Thymus (tissue), 11 donors: ENCODE results near the gene GRM5. TPM values are rescaled to one million over a fixed set of nuclear protein-coding genes. Genes with fewer than 3 reads are reported as not detected.

Experiments
- DNase-seq, 9 donors: peaks; one replicate each; pipeline ENCODE4 v3.0.0-alpha.2; 2013; ENCODE audit warnings: low spot score in 9 of 9, low read depth in 6 of 9, missing footprints in 1 of 9
- H3K27ac ChIP-seq, 2 donors: one replicate each; pipeline ENCODE4 v1.5.1; 2013; ENCODE audit warnings: control low read depth in 1 of 2, low read depth in 1 of 2, low read length in 1 of 2, mild to moderate bottlenecking in 1 of 2, moderate library complexity in 1 of 2
- H3K27me3 ChIP-seq, 2 donors: one replicate each; pipeline ENCODE4 v1.5.1; 2013; ENCODE audit warnings: low read length in 1 of 2; ENCODE audit not compliant: control insufficient read depth in 2 of 2, insufficient read depth in 1 of 2
- H3K36me3 ChIP-seq, 2 donors: one replicate each; pipeline ENCODE4 v1.5.1; 2013; ENCODE audit warnings: low read length in 1 of 2, mild to moderate bottlenecking in 1 of 2, moderate library complexity in 1 of 2; ENCODE audit not compliant: control insufficient read depth in 2 of 2, insufficient read depth in 2 of 2
- H3K4me1 ChIP-seq, 2 donors: one replicate each; pipeline ENCODE4 v1.5.1; 2013; ENCODE audit warnings: low read length in 2 of 2; ENCODE audit not compliant: control insufficient read depth in 2 of 2, insufficient read depth in 2 of 2
- H3K4me3 ChIP-seq, 2 donors: one replicate each; pipeline ENCODE4 v1.5.1; 2013; ENCODE audit warnings: low read length in 2 of 2, control low read depth in 1 of 2, mild to moderate bottlenecking in 1 of 2
- H3K9me3 ChIP-seq, 2 donors: one replicate each; pipeline ENCODE4 v1.5.1; 2013; ENCODE audit warnings: low read length in 1 of 2, mild to moderate bottlenecking in 1 of 2; ENCODE audit not compliant: control insufficient read depth in 2 of 2, insufficient read depth in 1 of 2
- WGBS: extraction: QIAGEN DNeasy Blood & Tissue Kit; methylation state at CpG from one replicate; pipeline ENCODE4 v1.1.7; 2013; 5-methylcytosine and 5-hydroxymethylcytosine counted together
- polyA plus RNA-seq: library from polyadenylated mRNA; stranded (reverse); fragments of 200-250 nt; gene quantifications from one replicate; pipeline ENCODE4 v1.2.3, GENCODE V29; 2013
- total RNA-seq: library from RNA; stranded (reverse); fragments of 120-200 nt; gene quantifications from one replicate; pipeline ENCODE4 v1.2.4, GENCODE V29; 2013
- donor health status: healthy.

GRM5 gene
- total and polyA plus RNA-seq, 2 donors: 0.05 TPM

- DNase-seq: no peak
- WGBS: 80% methylated on average over 4 of the region's 4 CpGs
- H3K9me3 ChIP-seq: no peaks in the 10 kb centered on the region
- no peak overlapping the region for H3K27ac ChIP-seq
- no peak overlapping the region for H3K4me3 ChIP-seq
- H3K27me3 ChIP-seq: no peaks in the 10 kb centered on the region
- H3K36me3 ChIP-seq: no peaks in the 10 kb centered on the region
- H3K4me1 ChIP-seq: no peaks in the 10 kb centered on the region
Measured at GRCh38 chr11:88626216-88626615, 439.6 kb downstream of the GRM5 start.

DNA sequence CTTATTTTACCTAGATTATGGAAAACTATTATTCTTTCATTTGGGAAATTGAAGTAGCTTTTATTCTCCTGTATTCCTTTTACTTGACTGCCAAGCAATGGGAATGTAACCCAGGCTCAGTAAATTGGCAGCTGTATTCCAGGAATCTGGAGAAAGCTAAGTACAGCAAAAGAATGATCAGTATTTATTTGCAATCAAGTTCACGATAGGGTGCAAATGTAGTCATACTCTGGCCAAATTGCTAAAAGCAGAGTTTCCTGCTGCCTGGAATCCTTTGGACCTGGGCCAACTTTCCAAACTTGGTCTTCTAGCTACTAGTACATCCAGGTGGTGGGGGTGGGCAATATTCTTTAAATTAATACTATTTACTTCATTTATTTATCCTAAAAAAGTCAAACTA, 442.3 kb downstream of the GRM5 start:
- no peak for DNase-seq
- no peaks in the 10 kb centered on the region for H3K27me3 ChIP-seq
- WGBS: 42% methylated on average over 1 of the region's 1 CpG
- no peaks in the 10 kb centered on the region for H3K4me1 ChIP-seq
- H3K4me3 ChIP-seq: no peak overlapping the region
- no peaks in the 10 kb centered on the region for H3K9me3 ChIP-seq
- H3K36me3 ChIP-seq: no peaks in the 10 kb centered on the region
- H3K27ac ChIP-seq: no peak overlapping the region

GRCh38 chr11:88620568-88621130, 445.1 kb downstream of the GRM5 start:
- Histone ChIP-seq H3K27ac (no peak overlapping the region), H3K36me3 (no peaks in the 10 kb centered on the region), H3K4me1 (no peaks in the 10 kb centered on the region), H3K27me3 (no peaks in the 10 kb centered on the region), H3K4me3 (no peak overlapping the region), H3K9me3 (no peaks in the 10 kb centered on the region)
- WGBS: 61% methylated on average over 2 of the region's 2 CpGs
- DNase-seq: no peak

- Histone ChIP-seq H3K27ac (no peak overlapping the region), H3K27me3 (no peaks in the 10 kb centered on the region), H3K9me3 (no peaks in the 10 kb centered on the region), H3K4me1 (no peaks in the 10 kb centered on the region), H3K36me3 (no peaks in the 10 kb centered on the region), H3K4me3 (no peak overlapping the region)
- no peak for DNase-seq
Measured at GRCh38 chr11:88619656-88620385, 446.0 kb downstream of the GRM5 start.

- no peak overlapping the region for H3K27ac ChIP-seq
- no peak overlapping the region for H3K4me3 ChIP-seq
- no peaks in the 10 kb centered on the region for H3K4me1 ChIP-seq
- 44% methylated on average over 1 of the region's 1 CpG for WGBS
- no peaks in the 10 kb centered on the region for H3K36me3 ChIP-seq
- no peaks in the 10 kb centered on the region for H3K27me3 ChIP-seq
- H3K9me3 ChIP-seq: no peaks in the 10 kb centered on the region
- DNase-seq: no peak
Measured at GRCh38 chr11:88619071-88619425, 446.7 kb downstream of the GRM5 start.

GRCh38 chr11:88618327-88619070, 447.3 kb downstream of the GRM5 start:
- H3K4me1 ChIP-seq: no peaks in the 10 kb centered on the region
- no peaks in the 10 kb centered on the region for H3K36me3 ChIP-seq
- no peak overlapping the region for H3K27ac ChIP-seq
- WGBS: 57% methylated on average over 5 of the region's 5 CpGs
- no peak overlapping the region for H3K4me3 ChIP-seq
- DNase-seq: no peak
- no peaks in the 10 kb centered on the region for H3K27me3 ChIP-seq
- no peaks in the 10 kb centered on the region for H3K9me3 ChIP-seq

- 85% methylated on average over 1 of the region's 1 CpG for WGBS
- no peaks in the 10 kb centered on the region for H3K9me3 ChIP-seq
Measured at GRCh38 chr11:88617226-88617625, 448.6 kb downstream of the GRM5 start.

GRCh38 chr11:88604260-88604659, 461.5 kb downstream of the GRM5 start:
- DNase-seq: no peak
- no peak overlapping the region for H3K27ac ChIP-seq
- H3K36me3 ChIP-seq: no peaks in the 10 kb centered on the region
- no peaks in the 10 kb centered on the region for H3K4me1 ChIP-seq
- no peaks in the 10 kb centered on the region for H3K9me3 ChIP-seq
- no peaks in the 10 kb centered on the region for H3K27me3 ChIP-seq
- H3K4me3 ChIP-seq: no peak overlapping the region
- WGBS: 94% methylated on average over 2 of the region's 2 CpGs

More at GRCh38 chr11:88617226-88617625, 448.6 kb downstream of the GRM5 start:
- H3K4me1 ChIP-seq: no peaks in the 10 kb centered on the region
- H3K36me3 ChIP-seq: no peaks in the 10 kb centered on the region
- no peaks in the 10 kb centered on the region for H3K27me3 ChIP-seq
- no peak for DNase-seq
- H3K27ac ChIP-seq: no peak overlapping the region
- no peak overlapping the region for H3K4me3 ChIP-seq

DNA sequence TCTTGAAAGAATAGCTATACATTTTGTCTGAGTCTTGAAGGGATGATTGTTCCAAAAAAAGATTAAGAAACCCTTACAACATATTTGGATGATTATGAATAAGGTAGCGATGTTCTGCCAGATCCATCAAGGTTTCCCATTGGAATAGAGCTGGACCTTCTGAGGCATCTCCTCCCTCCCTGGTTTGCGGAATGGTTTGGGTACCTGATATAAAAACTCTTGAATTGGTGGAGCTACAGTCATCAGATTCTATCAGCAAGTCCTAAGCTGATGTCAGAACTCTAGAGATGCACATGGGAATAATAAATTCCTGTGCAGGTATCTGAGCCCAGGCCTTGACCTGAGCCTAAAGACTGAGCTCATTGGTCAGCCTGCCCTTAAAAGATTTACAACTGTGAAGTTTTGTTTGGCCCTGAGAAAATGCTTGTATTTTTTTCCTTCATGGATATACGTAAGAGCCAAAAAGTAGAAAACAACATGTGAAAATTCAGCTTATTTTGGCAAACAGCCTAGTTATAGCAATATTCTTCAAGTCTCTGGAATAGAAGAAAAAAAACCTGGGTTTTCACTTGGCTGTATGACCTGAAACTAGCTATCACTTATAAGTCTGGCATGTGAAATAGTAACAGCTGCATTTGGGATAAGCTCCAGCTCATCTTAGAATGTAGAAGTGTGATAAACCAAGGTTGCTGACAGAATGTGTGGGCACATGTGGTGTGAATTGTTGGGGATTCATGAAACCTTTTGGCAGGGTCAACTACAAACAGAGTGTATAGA, 462.5 kb downstream of the GRM5 start:
- no peak for DNase-seq
- H3K4me1 ChIP-seq: no peaks in the 10 kb centered on the region
- H3K9me3 ChIP-seq: no peaks in the 10 kb centered on the region
- H3K4me3 ChIP-seq: no peak overlapping the region
- H3K36me3 ChIP-seq: no peaks in the 10 kb centered on the region
- no peaks in the 10 kb centered on the region for H3K27me3 ChIP-seq
- no peak overlapping the region for H3K27ac ChIP-seq
- 96% methylated on average over 3 of the region's 3 CpGs for WGBS
